Kidney glomerular epithelial cell (primary cell): ENCODE data around the gene USP17L12.
"Not testable (repeated sequence)": the region's sequence is repeated elsewhere in the genome, so short reads cannot be mapped to it uniquely, and the experiment has no call there.

Source experiments
- DNase-seq: peaks from one replicate; lab custom pipeline; 2025; lab: John Stamatoyannopoulos, UW

Gene USP17L12

GRCh38 chr4:9219852-9220251, at the start of gene USP17L12:
TSS of gene USP17L12 (plus strand) at chr4:9220152. CDS start at chr4:9220152, 0 bp downstream.
- DNase-seq = not testable (repeated sequence)

- not testable (repeated sequence) for DNase-seq
These were observed 9.6 kb upstream of the USP17L12 start, which contains the start of gene USP17L10 for GRCh38 chr4:9210357-9210756. TSS of gene USP17L10 (plus strand) at chr4:9210657. CDS start at chr4:9210657, 0 bp downstream.

GRCh38 chr4:9214701-9215100, 5.3 kb upstream of the USP17L12 start:
- DNase-seq = not testable (repeated sequence)

- not testable (repeated sequence) for DNase-seq
These were observed 4.8 kb upstream of the USP17L12 start, which contains the start of gene USP17L11 for GRCh38 chr4:9215105-9215504. TSS of gene USP17L11 (plus strand) at chr4:9215405. CDS start at chr4:9215405, 0 bp downstream.

GRCh38 chr4:9224596-9224995, 4.6 kb downstream of the USP17L12 start, which contains the start of gene USP17L13:
TSS of gene USP17L13 (plus strand) at chr4:9224896. CDS start at chr4:9224896, 0 bp downstream.
- not testable (repeated sequence) for DNase-seq

GRCh38 chr4:9230249-9230648, 10.3 kb downstream of the USP17L12 start:
- not testable (repeated sequence) for DNase-seq

GRCh38 chr4:9234085-9234484, 14.1 kb downstream of the USP17L12 start, which contains the start of gene USP17L15:
TSS of gene USP17L15 (plus strand) at chr4:9234385. CDS start at chr4:9234385, 0 bp downstream.
- not testable (repeated sequence) for DNase-seq

GRCh38 chr4:9238461-9238860, 18.5 kb downstream of the USP17L12 start:
- not testable (repeated sequence) for DNase-seq

GRCh38 chr4:9243579-9243978, 23.6 kb downstream of the USP17L12 start, which contains the start of gene USP17L17:
TSS of gene USP17L17 (plus strand) at chr4:9243879. CDS start at chr4:9243879, 0 bp downstream.
- DNase-seq = not testable (repeated sequence)

GRCh38 chr4:9247953-9248680, 28.2 kb downstream of the USP17L12 start, which contains the start of gene USP17L18:
TSS of gene USP17L18 (plus strand) at chr4:9248630. CDS start at chr4:9248630, 0 bp downstream.
- not testable (repeated sequence) for DNase-seq

- not testable (repeated sequence) for DNase-seq
These were observed 33.1 kb downstream of the USP17L12 start, which contains the start of gene USP17L19 for GRCh38 chr4:9253078-9253477. TSS of gene USP17L19 (plus strand) at chr4:9253378. CDS start at chr4:9253378, 0 bp downstream.

- not testable (repeated sequence) for DNase-seq
These were observed 37.9 kb downstream of the USP17L12 start, which contains the start of gene USP17L20 for GRCh38 chr4:9257824-9258223. TSS of gene USP17L20 (plus strand) at chr4:9258124. CDS start at chr4:9258124, 0 bp downstream.

- DNase-seq = not testable (repeated sequence)
These were observed 42.6 kb downstream of the USP17L12 start, which contains the start of gene USP17L21 for GRCh38 chr4:9262572-9262971. TSS of gene USP17L21 (plus strand) at chr4:9262872. CDS start at chr4:9262872, 0 bp downstream.

GRCh38 chr4:9267319-9267718, 47.4 kb downstream of the USP17L12 start, which contains the start of gene USP17L22:
TSS of gene USP17L22 (plus strand) at chr4:9267619. CDS start at chr4:9267619, 0 bp downstream.
- not testable (repeated sequence) for DNase-seq
